ENCODE results near the gene TM6SF1.
"Not testable (repeated sequence)": the region's sequence is repeated elsewhere in the genome, so short reads cannot be mapped to it uniquely, and the experiment has no call there.

Gene TM6SF1

GRCh38 chr15:83068054-83068453 lies 39.4 kb upstream of the TM6SF1 start:
- peak overlapping the region; percentile 13 for H3K27ac ChIP-seq (ENCODE audit: low read length)
- peaks cover 22% of the 10 kb centered on the region; the same call in 1 of the 2 replicates for H3K4me1 ChIP-seq (ENCODE audit: insufficient read depth, low read length)
- peak overlapping the region; percentile 89; the same call in 1 of the 2 replicates for H3K9ac ChIP-seq (ENCODE audit: low read depth, low read length)
- H3K9me3 ChIP-seq (ENCODE audit: insufficient read depth, low read depth, low read length): peaks cover 7% of the 10 kb centered on the region
- no peaks in the 10 kb centered on the region for H3K27me3 ChIP-seq (ENCODE audit: insufficient read depth, low read length)
- H3K36me3 ChIP-seq (ENCODE audit: insufficient read depth, low read depth, low read length): no peaks in the 10 kb centered on the region
- H3K4me3 ChIP-seq (ENCODE audit: low read length): no peak overlapping the region

- not testable (repeated sequence) for H3K27ac ChIP-seq (ENCODE audit: low read length); H3K9ac ChIP-seq (ENCODE audit: low read depth, low read length)
- peaks cover 12% of the 10 kb centered on the region; the same call in 1 of the 2 replicates for H3K4me1 ChIP-seq (ENCODE audit: insufficient read depth, low read length)
These were observed 38.2 kb upstream of the TM6SF1 start for GRCh38 chr15:83069211-83069642.

GRCh38 chr15:83077491-83078230 lies 29.8 kb upstream of the TM6SF1 start:
- Histone ChIP-seq H3K27ac (ENCODE audit: low read length) (no peak overlapping the region), H3K27me3 (ENCODE audit: insufficient read depth, low read length) (no peaks in the 10 kb centered on the region), H3K36me3 (ENCODE audit: insufficient read depth, low read depth, low read length) (no peaks in the 10 kb centered on the region)

More at GRCh38 chr15:83069211-83069642, 38.2 kb upstream of the TM6SF1 start:
- not testable (repeated sequence) for H3K27me3 ChIP-seq (ENCODE audit: insufficient read depth, low read length); H3K4me3 ChIP-seq (ENCODE audit: low read length); H3K36me3 ChIP-seq (ENCODE audit: insufficient read depth, low read depth, low read length)
- H3K9me3 ChIP-seq (ENCODE audit: insufficient read depth, low read depth, low read length): peaks cover 15% of the 10 kb centered on the region

GRCh38 chr15:83078712-83079111 lies 28.7 kb upstream of the TM6SF1 start:
- Histone ChIP-seq H3K4me3 (ENCODE audit: low read length) (no peak overlapping the region), H3K36me3 (ENCODE audit: insufficient read depth, low read depth, low read length) (no peaks in the 10 kb centered on the region), H3K9ac (ENCODE audit: low read depth, low read length) (no peak overlapping the region), H3K4me1 (ENCODE audit: insufficient read depth, low read length) (no peaks in the 10 kb centered on the region), H3K27ac (ENCODE audit: low read length) (no peak overlapping the region), H3K9me3 (ENCODE audit: insufficient read depth, low read depth, low read length) (peaks cover 9% of the 10 kb centered on the region; the same call in 1 of the 2 replicates), H3K27me3 (ENCODE audit: insufficient read depth, low read length) (no peaks in the 10 kb centered on the region)

More at GRCh38 chr15:83077491-83078230, 29.8 kb upstream of the TM6SF1 start:
- peaks cover 17% of the 10 kb centered on the region for H3K9me3 ChIP-seq (ENCODE audit: insufficient read depth, low read depth, low read length)
- no peak overlapping the region for H3K4me3 ChIP-seq (ENCODE audit: low read length)
- no peak overlapping the region for H3K9ac ChIP-seq (ENCODE audit: low read depth, low read length)
- H3K4me1 ChIP-seq (ENCODE audit: insufficient read depth, low read length): no peaks in the 10 kb centered on the region

- H3K4me3 ChIP-seq (ENCODE audit: low read length): no peak overlapping the region
- H3K9ac ChIP-seq (ENCODE audit: low read depth, low read length): no peak overlapping the region
- no peaks in the 10 kb centered on the region for H3K36me3 ChIP-seq (ENCODE audit: insufficient read depth, low read depth, low read length)
- H3K9me3 ChIP-seq (ENCODE audit: insufficient read depth, low read depth, low read length): no peaks in the 10 kb centered on the region
- no peaks in the 10 kb centered on the region for H3K27me3 ChIP-seq (ENCODE audit: insufficient read depth, low read length)
- no peaks in the 10 kb centered on the region for H3K4me1 ChIP-seq (ENCODE audit: insufficient read depth, low read length)
- no peak overlapping the region for H3K27ac ChIP-seq (ENCODE audit: low read length)
These were observed 26.0 kb upstream of the TM6SF1 start for GRCh38 chr15:83081256-83082014.

- H3K4me1 ChIP-seq (ENCODE audit: insufficient read depth, low read length): no peaks in the 10 kb centered on the region
- H3K9ac ChIP-seq (ENCODE audit: low read depth, low read length): no peak overlapping the region
- H3K27me3 ChIP-seq (ENCODE audit: insufficient read depth, low read length): no peaks in the 10 kb centered on the region
- no peak overlapping the region for H3K27ac ChIP-seq (ENCODE audit: low read length)
- no peaks in the 10 kb centered on the region for H3K36me3 ChIP-seq (ENCODE audit: insufficient read depth, low read depth, low read length)
- no peaks in the 10 kb centered on the region for H3K9me3 ChIP-seq (ENCODE audit: insufficient read depth, low read depth, low read length)
- H3K4me3 ChIP-seq (ENCODE audit: low read length): no peak overlapping the region
These were observed 24.6 kb upstream of the TM6SF1 start for GRCh38 chr15:83082730-83083386.

- not testable (repeated sequence) for H3K4me3 ChIP-seq (ENCODE audit: low read length); H3K27ac ChIP-seq (ENCODE audit: low read length); H3K9me3 ChIP-seq (ENCODE audit: insufficient read depth, low read depth, low read length); H3K9ac ChIP-seq (ENCODE audit: low read depth, low read length); H3K27me3 ChIP-seq (ENCODE audit: insufficient read depth, low read length); H3K36me3 ChIP-seq (ENCODE audit: insufficient read depth, low read depth, low read length); H3K4me1 ChIP-seq (ENCODE audit: insufficient read depth, low read length)
These were observed 22.0 kb upstream of the TM6SF1 start for GRCh38 chr15:83085461-83085860.

GRCh38 chr15:83085864-83086552 lies 21.4 kb upstream of the TM6SF1 start:
- not testable (repeated sequence) for H3K36me3 ChIP-seq (ENCODE audit: insufficient read depth, low read depth, low read length); H3K27me3 ChIP-seq (ENCODE audit: insufficient read depth, low read length); H3K9ac ChIP-seq (ENCODE audit: low read depth, low read length); H3K4me3 ChIP-seq (ENCODE audit: low read length); H3K27ac ChIP-seq (ENCODE audit: low read length); H3K4me1 ChIP-seq (ENCODE audit: insufficient read depth, low read length); H3K9me3 ChIP-seq (ENCODE audit: insufficient read depth, low read depth, low read length)

GRCh38 chr15:83087576-83087975 lies 19.9 kb upstream of the TM6SF1 start:
- Histone ChIP-seq H3K27me3 (ENCODE audit: insufficient read depth, low read length) (no peaks in the 10 kb centered on the region), H3K9me3 (ENCODE audit: insufficient read depth, low read depth, low read length) (no peaks in the 10 kb centered on the region), H3K27ac (ENCODE audit: low read length) (no peak overlapping the region), H3K36me3 (ENCODE audit: insufficient read depth, low read depth, low read length) (no peaks in the 10 kb centered on the region), H3K9ac (ENCODE audit: low read depth, low read length) (no peak overlapping the region), H3K4me1 (ENCODE audit: insufficient read depth, low read length) (no peaks in the 10 kb centered on the region), H3K4me3 (ENCODE audit: low read length) (no peak overlapping the region)

- Histone ChIP-seq H3K9ac (ENCODE audit: low read depth, low read length) (no peak overlapping the region), H3K9me3 (ENCODE audit: insufficient read depth, low read depth, low read length) (no peaks in the 10 kb centered on the region), H3K36me3 (ENCODE audit: insufficient read depth, low read depth, low read length) (no peaks in the 10 kb centered on the region), H3K4me1 (ENCODE audit: insufficient read depth, low read length) (no peaks in the 10 kb centered on the region), H3K4me3 (ENCODE audit: low read length) (no peak overlapping the region), H3K27ac (ENCODE audit: low read length) (no peak overlapping the region), H3K27me3 (ENCODE audit: insufficient read depth, low read length) (no peaks in the 10 kb centered on the region)
These were observed 18.6 kb upstream of the TM6SF1 start for GRCh38 chr15:83088876-83089275.

- H3K27ac ChIP-seq (ENCODE audit: low read length): no peak overlapping the region
- no peak overlapping the region for H3K9ac ChIP-seq (ENCODE audit: low read depth, low read length)
- no peaks in the 10 kb centered on the region for H3K9me3 ChIP-seq (ENCODE audit: insufficient read depth, low read depth, low read length)
- no peak overlapping the region for H3K4me3 ChIP-seq (ENCODE audit: low read length)
- H3K27me3 ChIP-seq (ENCODE audit: insufficient read depth, low read length): no peaks in the 10 kb centered on the region
- H3K4me1 ChIP-seq (ENCODE audit: insufficient read depth, low read length): no peaks in the 10 kb centered on the region
- no peaks in the 10 kb centered on the region for H3K36me3 ChIP-seq (ENCODE audit: insufficient read depth, low read depth, low read length)
These were observed 17.0 kb upstream of the TM6SF1 start for GRCh38 chr15:83090465-83090864.

Data from iPS-20b (cell line).